Cardiac muscle cell (in vitro differentiated cells and primary cell): ENCODE measurements around the gene ADAMTS20. TPM values are rescaled to one million over a fixed set of nuclear protein-coding genes. Genes with fewer than 3 reads are reported as not detected.
A peak's percentile ranks its signal among the peaks of the same experiment; 100 is the strongest.

ENCODE experiments used
- DNase-seq, 2 donors: peaks; one replicate each; pipeline versions ENCODE4 v3.0.0 to v3.0.0-alpha.2; 2010 to 2017; ENCODE audit warnings: low read depth in 1 of 2, low spot score in 1 of 2
- H3K27ac ChIP-seq: fragments of 200-600 bp; sonication (generic); 2 replicates; pipeline ENCODE4 v1.5.1; 2016
- H3K27me3 ChIP-seq: fragments of 200-600 bp; sonication (generic); 2 replicates; pipeline ENCODE4 v1.6.0; 2016; ENCODE audit warnings: control low read depth
- H3K36me3 ChIP-seq: fragments of 200-600 bp; sonication (generic); 2 replicates; pipeline ENCODE4 v1.5.1; 2016; ENCODE audit warnings: control low read depth
- H3K4me1 ChIP-seq: fragments of 200-600 bp; sonication (generic); 2 replicates; pipeline ENCODE4 v1.8.1; 2017; ENCODE audit warnings: low read depth, mild to moderate bottlenecking, mixed run types
- H3K4me3 ChIP-seq: fragments of 200-600 bp; sonication (generic); 2 replicates; pipeline ENCODE4 v1.5.1; 2016; ENCODE audit warnings: mild to moderate bottlenecking
- H3K9me3 ChIP-seq: fragments of 200-600 bp; sonication (generic); 2 replicates; pipeline ENCODE4 v1.5.1; 2017; ENCODE audit warnings: low read depth, mild to moderate bottlenecking, control low read depth
- polyA plus RNA-seq: library from polyadenylated mRNA; unstranded; fragments of >200 nt; fragmentation: Nextera tagmentation; extraction: Ambion mirVana; gene quantifications from 2 replicates; pipeline ENCODE4 v1.2.1, GENCODE V29; 2016
- total RNA-seq: library from RNA; depleted of rRNA; stranded (reverse); fragments of >200 nt; gene quantifications from 2 replicates; pipeline ENCODE4 v1.2.3, GENCODE V29; 2016
- TF ChIP-seq, protein P1 (sequence below): IDR thresholded peaks from 2 replicates; pipeline ENCODE4 v1.5.1; 2012; ENCODE audit warnings: low read depth, mild to moderate bottlenecking, low read length

The ADAMTS20 gene
- total and polyA plus RNA-seq, 2 experiments from 2014 or later = 0.13 to 0.33 TPM

DNA sequence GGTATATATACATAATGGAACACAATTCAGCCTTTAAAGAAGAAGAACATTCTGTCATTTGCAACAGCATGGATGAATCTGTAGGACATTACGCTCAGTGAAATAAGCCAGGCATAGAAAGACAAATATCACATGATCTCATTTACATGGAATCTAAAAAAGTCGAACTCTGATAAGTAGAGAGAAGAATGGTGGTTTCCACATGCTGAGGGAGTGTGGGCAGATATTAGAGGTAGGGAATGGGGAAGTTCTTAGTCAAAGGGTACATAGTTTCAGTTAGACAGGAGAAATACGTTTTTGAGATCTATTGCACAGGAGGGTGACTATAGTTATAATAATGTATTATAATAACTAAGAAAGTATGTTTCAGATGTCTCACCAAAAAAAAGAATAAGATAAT, 71.4 kb downstream of the ADAMTS20 start:
- Histone ChIP-seq H3K4me3 (no peak overlapping the region), H3K27me3 (no peaks in the 10 kb centered on the region), H3K9me3 (no peaks in the 10 kb centered on the region), H3K36me3 (no peaks in the 10 kb centered on the region), H3K27ac (no peak overlapping the region), H3K4me1 (no peaks in the 10 kb centered on the region)
- no peak for DNase-seq
- TF ChIP-seq, protein P1, sequence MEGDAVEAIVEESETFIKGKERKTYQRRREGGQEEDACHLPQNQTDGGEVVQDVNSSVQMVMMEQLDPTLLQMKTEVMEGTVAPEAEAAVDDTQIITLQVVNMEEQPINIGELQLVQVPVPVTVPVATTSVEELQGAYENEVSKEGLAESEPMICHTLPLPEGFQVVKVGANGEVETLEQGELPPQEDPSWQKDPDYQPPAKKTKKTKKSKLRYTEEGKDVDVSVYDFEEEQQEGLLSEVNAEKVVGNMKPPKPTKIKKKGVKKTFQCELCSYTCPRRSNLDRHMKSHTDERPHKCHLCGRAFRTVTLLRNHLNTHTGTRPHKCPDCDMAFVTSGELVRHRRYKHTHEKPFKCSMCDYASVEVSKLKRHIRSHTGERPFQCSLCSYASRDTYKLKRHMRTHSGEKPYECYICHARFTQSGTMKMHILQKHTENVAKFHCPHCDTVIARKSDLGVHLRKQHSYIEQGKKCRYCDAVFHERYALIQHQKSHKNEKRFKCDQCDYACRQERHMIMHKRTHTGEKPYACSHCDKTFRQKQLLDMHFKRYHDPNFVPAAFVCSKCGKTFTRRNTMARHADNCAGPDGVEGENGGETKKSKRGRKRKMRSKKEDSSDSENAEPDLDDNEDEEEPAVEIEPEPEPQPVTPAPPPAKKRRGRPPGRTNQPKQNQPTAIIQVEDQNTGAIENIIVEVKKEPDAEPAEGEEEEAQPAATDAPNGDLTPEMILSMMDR = no peak

DNA sequence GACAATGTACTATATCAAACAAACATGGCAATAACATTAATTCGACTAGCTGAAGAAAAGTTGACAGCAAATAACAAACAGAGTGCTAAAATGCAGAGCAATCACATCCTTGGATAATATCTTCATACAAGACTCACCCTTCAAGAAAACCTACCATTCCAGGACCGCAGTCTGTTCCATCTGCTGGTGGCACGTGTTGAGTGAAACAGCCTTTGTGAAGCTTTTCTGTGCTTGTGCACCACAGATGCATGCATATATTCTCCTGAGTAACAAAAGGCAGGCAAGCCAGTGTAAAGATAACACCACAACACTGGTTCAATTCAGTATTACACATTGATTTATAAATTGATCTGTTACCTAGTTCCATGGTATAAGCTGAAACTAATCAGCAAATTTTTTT, 89.3 kb downstream of the ADAMTS20 start:
- Histone ChIP-seq H3K9me3 (no peaks in the 10 kb centered on the region), H3K4me3 (no peak overlapping the region), H3K36me3 (no peaks in the 10 kb centered on the region), H3K4me1 (peaks cover 9% of the 10 kb centered on the region), H3K27ac (no peak overlapping the region), H3K27me3 (peaks cover 40% of the 10 kb centered on the region)
- peak in 1 of 2 donors; percentile 61 for DNase-seq
- TF ChIP-seq, protein P1 = no peak

DNA sequence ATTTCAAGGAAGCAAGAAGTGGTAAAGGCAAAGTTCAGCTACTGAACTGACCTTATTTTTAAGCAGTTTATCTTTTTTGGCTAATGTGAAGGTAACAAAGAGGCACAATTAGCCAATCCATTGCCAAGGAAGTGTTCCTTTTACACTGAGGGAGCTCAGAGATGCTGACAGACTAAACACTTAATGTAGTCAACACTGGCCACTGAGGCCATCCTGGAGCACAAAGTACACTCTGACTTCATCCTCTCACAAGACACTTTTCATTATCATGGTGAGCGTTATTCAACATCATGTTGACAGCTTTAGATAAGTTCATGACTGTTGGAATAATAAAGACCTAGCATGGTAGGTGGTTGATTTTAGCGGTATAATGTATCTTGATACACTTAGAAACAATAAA, 89.9 kb downstream of the ADAMTS20 start:
- TF ChIP-seq, protein P1 = no peak
- Histone ChIP-seq H3K4me1 (peaks cover 9% of the 10 kb centered on the region), H3K27ac (no peak overlapping the region), H3K4me3 (no peak overlapping the region), H3K36me3 (no peaks in the 10 kb centered on the region), H3K9me3 (no peaks in the 10 kb centered on the region), H3K27me3 (peaks cover 34% of the 10 kb centered on the region)
- peak in 1 of 2 donors; percentile 69 for DNase-seq

DNA sequence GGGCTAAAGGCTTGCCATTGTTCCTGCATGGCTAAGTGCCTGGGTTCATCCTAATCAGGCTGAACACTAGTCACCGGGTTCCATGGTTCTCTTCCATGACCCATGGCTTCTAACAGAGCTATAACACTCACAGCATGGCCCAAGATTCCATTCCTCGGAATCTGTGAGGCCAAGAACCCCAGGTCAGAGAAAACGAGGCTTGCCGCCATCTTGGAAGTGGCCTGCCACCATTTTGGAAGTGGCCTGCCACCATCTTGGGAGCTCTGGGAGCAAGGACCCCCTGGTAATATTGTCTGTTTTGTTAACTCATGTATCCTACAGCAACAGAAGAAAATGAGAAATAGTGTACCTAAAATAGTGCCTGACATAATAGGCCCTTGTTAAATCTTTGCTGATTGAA, 92.7 kb downstream of the ADAMTS20 start:
- Histone ChIP-seq H3K4me3 (no peak overlapping the region), H3K27me3 (peaks cover 10% of the 10 kb centered on the region), H3K9me3 (no peaks in the 10 kb centered on the region), H3K4me1 (peaks cover 9% of the 10 kb centered on the region), H3K36me3 (no peaks in the 10 kb centered on the region), H3K27ac (no peak overlapping the region)
- TF ChIP-seq, protein P1 = no peak
- no peak for DNase-seq

GRCh38 chr12:43453761-43454160, 98.2 kb downstream of the ADAMTS20 start:
- no peak for DNase-seq
- H3K4me1 ChIP-seq = no peaks in the 10 kb centered on the region
- H3K9me3 ChIP-seq = no peaks in the 10 kb centered on the region
- no peak overlapping the region for H3K27ac ChIP-seq
- H3K36me3 ChIP-seq = no peaks in the 10 kb centered on the region
- no peak overlapping the region for H3K4me3 ChIP-seq
- no peaks in the 10 kb centered on the region for H3K27me3 ChIP-seq
- TF ChIP-seq, protein P1 = no peak
